HG02943 (cell line): Measurements from ENCODE around the gene RSPH1.

Experiments
- ATAC-seq: cut with Tn5 transposase; IDR thresholded peaks from one replicate; pipeline ENCODE4 v1.9.1; 2021; ENCODE audit warnings: mild to moderate bottlenecking, low read depth, moderate library complexity; ENCODE audit not compliant: unreplicated experiment

RSPH1 gene

GRCh38 chr21:42452401-42453223, 43.4 kb downstream of the RSPH1 start:
- no peak for ATAC-seq

- ATAC-seq, result no peak
These were observed 44.1 kb downstream of the RSPH1 start for GRCh38 chr21:42451941-42452340.

DNA sequence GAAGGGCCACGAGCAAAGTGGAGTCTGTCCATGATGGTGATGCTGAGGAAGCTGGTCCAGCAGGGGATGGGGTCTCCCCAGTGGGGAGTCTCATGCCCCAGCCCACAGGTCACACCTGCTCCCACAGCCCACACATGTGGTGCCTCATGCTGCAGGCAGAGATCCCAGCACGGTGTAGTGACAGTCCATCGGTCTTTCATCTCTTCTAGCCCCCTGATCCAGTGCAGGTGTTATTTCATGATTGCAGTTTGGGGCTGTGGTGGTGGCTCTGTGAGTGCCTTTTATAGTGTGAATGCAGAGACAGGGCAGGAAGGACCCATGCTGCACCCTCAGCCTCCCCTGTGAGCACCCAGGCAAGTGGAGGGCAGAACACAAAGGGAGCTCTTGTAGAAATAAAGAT, 47.3 kb downstream of the RSPH1 start:
- ATAC-seq, result no peak

- no peak for ATAC-seq
These were observed 48.3 kb downstream of the RSPH1 start for GRCh38 chr21:42447732-42448131.

GRCh38 chr21:42447182-42447581, 48.8 kb downstream of the RSPH1 start:
- no peak for ATAC-seq

DNA sequence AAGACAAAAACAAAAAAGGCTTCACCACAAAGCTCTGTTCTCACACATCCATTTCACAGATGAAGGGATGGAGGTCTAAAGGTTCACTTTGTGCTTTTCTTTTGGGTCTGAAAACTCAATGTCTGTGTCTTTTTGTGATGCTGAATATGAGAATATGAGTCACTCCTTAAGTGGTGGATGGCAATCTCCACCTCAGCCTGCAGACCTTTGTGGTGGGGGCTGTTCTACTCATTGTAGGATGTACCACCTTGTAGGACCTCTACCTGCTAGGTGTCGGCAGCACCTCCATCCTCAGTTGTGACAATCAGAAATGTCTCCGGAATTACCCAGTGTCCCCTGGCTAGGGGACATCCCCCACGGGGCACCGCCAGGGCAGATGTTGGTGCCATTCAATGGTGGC, 49.5 kb downstream of the RSPH1 start:
- ATAC-seq, result no peak

GRCh38 chr21:42445311-42445710, 50.7 kb downstream of the RSPH1 start:
- no peak for ATAC-seq

DNA sequence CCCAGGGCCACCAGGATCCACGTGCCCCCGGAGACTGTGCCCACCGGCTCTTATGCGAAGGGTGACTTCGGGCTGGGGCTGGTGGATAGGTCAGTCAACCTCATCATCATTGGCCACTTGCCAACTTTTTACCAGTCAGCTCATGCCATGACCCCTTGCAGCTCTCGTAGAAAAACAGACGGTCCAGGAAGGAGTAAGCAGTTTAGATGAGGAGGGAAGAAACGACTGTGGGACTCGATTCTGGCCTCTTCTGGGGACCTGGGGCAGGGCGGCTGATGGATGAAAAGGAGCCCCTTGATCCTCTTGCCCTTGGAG, 51.3 kb downstream of the RSPH1 start:
- ATAC-seq, result no peak

DNA sequence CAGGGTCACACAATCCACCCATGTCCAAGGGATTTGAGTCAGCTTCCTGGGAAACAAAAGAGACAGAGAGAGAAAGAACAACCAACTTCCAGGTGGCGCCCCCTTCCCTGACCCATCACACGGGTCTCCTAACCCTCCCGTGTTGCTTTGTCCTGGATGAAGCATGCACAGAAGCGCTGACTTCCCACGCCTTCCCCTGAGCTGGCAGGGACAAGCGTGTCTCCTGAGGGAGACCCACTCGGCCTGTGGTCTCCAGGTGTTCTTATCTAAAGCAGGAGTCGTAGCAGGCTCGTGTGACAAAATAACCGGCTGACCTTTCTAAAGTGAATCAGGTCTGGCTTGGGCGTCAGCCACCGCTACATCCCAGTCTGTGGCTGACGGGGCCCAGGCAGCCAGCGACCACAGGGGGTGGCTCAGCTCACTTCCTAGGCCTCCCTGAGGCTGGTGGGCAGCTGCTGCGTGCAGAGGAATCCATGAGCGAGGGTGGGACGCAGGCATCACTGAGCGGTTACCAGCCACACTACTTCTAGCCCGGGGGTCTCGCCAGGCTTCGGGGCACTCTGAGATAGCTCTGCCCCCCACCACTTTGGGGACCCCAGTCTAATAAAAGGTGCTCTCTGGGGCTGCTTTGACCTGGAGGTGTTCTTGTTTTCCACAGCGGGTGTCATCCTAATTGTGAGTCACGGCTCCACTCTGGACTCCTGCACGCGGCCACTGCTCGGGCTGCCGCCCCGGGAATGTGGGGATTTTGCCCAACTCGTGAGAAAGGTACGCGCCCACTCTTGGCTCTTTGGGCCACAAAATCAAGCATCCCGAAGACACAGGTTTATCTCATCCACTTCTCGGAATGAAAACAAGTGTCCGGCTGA, 51.9 kb downstream of the RSPH1 start:
- no peak for ATAC-seq

DNA sequence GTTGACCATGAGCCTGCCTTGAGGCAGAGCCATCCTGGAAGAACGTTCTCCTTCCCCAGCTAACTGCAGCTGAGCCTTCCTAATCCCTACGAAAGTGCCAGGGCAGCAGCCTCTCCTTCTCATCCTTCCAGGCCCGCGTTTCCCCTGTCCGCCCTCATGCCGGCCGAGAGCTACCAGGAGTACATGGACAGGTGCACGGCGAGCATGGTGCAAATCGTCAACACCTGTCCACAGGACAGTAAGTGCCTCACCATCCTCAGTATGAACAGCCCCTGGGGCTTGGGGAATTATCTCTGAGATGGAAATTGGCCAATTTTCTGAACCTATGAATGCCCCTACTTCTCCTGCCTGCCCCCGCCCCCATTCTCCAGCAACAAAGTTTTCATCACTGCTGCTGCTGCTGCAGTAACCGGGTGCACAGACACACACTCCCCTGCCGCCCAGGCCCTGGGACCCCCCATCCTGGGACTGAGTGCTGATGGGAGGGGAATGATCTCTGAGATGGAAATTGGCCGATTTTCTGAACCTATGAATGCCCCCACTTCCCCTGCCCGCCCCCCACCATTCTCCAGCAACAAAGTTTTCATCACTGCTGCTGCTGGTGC, 52.7 kb downstream of the RSPH1 start:
- no peak for ATAC-seq

DNA sequence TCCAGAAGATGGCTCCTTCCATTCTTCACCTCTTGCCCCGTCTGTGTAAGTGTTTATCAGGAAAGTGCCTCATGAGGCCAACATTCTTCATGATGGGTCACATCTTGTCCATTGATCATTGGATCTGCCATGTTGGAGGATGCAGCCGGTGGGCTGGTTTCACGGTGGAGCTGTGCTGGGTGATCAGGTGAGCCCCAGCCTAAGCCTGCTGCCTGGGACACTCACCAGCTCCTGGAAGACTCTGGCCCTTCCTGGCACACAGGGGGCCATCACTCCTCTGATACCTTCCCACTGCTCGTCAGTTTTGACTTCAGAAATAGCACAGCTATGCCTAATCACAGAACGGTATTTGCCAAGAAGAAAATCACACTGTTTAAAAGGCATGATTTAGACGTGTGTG, 54.1 kb downstream of the RSPH1 start:
- no peak for ATAC-seq

GRCh38 chr21:42440187-42440792, 55.7 kb downstream of the RSPH1 start:
- ATAC-seq, result no peak

GRCh38 chr21:42439284-42440186, 56.5 kb downstream of the RSPH1 start:
- no peak for ATAC-seq

GRCh38 chr21:42438316-42439205, 57.5 kb downstream of the RSPH1 start:
- ATAC-seq, result no peak

DNA sequence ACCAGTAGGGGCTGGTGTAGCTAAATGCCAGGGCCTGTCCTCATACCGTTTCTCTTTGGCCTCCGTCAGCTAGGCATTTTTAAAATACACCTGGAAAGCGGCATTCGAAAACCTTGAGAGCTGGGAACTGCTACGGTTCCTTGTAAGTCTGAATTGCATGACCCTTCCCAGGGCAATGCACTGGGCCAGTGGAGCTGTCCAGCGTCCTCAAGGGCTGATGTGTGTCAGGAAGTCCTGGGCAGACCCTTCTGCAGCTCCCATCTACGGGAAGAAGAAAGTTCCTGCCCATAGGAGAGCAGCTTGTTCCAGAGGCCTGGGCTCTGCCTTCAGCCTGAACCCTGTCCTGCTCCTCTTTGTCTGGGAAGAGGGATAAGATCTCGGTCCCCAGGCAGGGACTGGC, 58.2 kb downstream of the RSPH1 start:
- ATAC-seq, result no peak

DNA sequence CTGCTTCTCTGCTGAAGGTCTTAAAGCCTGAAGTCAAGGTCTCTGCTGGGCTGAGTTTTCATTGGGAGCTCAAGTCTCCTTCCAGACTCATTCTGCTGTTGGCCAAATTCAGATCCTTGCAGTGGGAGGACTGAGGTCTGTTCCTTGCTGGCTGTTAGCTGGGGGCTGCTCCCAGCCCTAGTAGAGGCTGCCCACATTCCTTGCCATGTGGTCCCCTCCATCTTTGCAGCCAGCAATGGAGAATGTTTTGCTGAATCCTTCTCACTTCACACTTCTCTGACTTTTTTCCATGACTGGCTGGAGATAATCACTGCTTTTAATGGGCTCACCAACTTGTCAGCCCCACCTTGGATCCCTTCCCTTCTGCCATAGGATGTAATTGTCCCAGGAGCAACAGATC, 59.1 kb downstream of the RSPH1 start:
- no peak for ATAC-seq

- ATAC-seq, result no peak
These were observed 60.2 kb downstream of the RSPH1 start for GRCh38 chr21:42435833-42436232.

DNA sequence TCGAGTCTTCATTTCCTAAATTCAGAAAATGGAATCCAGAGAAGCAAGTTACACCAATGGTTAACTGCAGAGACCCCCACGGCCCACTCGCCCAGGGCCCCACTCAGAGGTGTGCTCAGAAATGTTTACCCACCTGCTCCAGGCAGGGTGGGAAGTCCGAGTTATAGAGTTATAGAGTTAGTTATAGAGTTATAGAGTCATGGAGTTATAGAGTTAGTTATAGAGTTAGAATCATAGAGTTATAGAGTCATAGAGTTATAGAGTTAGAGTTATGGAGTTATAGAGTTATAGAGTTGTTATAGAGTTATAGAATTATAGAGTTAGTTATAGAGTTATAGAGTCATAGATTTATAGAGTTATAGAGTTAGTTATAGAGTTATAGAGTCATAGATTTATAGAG, 60.6 kb downstream of the RSPH1 start:
- ATAC-seq, result no peak

DNA sequence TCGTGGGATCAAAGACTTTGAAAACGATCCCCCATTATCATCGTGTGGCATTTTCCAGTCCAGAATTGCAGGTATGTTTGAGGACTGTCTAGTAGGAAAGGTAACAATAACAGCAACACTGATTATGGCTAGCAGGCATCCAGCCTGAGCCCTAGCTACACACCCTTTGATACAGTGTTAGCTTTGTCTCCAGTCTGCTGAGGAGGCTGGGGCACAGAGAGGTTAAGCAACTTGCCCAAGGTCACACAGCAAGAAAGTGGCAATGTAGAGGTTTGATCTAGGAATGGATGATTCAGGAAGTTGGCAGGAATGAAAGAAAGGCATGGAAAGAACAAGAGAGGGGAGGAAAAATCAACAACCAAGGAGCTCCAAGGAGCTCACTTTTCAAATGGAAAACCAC, 61.1 kb downstream of the RSPH1 start:
- ATAC-seq, result no peak
